Activated T-helper 1 cell treated with anti-CD3 and anti-CD28 coated beads, Interleukin-2, amount 50 U/mL, for 16 hours (primary cell): ENCODE data around the gene LY86.

ENCODE experiments used
- DNase-seq, 2 donors: peaks; one replicate each; pipeline ENCODE4 v3.0.0-alpha.2; 2020; ENCODE audit warnings: low read depth in 1 of 2, low spot score in 1 of 2

The LY86 gene

DNA sequence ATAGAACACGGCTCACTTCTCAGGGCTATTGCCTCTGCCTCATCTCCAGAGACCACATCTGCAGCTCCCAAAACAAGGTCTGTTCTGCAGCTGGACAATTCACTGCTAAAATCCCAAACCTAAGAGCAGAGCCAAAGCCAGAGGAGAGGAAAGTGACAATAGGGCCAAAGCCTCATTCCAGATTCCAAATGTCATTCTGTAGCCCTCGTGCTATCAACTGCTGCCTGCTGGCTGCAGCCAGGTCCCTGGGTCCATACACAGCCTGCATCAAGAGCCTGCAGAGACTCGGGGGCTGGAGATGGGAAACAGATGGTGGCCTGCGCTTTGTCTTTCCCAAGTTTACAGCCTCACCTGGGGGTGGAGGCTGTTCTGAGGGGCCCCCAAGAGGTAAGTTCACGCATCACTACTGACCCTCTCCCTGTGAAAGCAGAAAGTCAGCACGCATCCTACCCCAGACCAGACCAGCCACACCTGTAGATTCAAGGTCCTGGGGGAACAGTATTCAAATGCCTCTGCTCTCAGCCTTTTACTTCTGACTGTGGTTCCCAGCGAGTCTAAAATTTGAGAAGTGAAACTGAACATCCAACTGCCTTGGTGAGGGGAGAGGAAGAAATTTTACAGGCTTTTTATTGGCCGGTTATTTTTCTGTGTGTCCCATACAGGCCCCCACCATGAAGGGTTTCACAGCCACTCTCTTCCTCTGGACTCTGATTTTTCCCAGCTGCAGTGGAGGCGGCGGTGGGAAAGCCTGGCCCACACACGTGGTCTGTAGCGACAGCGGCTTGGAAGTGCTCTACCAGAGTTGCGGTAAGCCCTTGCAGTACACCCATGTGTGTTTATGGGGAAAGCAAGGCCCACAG is at the start of gene LY86:
Gene LY86, plus strand, starts transcription at position 657 of the 860 bp plus-strand sequence. Its CDS starts 15 bp downstream, at position 672.
- DNase-seq = no peak

DNA sequence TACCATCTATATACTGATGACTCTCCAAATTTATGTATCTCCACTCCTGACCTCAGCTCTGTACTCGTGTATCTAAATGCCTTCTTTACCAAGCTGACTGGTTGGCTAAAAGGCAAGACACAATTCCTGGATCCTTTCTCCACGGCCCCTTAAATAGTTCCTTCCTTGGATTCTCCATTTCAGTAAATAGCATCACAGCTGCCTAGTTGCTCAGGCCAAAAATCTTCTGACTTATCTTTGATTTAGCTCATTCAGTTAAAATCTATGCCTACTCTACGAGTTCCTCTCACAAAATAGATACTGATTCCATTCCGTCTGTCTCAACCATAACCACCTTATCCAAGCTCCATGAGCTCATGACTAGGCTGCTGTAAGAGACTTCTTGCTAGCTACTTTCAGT is 49.5 kb upstream of the LY86 start:
- DNase-seq = no peak

DNA sequence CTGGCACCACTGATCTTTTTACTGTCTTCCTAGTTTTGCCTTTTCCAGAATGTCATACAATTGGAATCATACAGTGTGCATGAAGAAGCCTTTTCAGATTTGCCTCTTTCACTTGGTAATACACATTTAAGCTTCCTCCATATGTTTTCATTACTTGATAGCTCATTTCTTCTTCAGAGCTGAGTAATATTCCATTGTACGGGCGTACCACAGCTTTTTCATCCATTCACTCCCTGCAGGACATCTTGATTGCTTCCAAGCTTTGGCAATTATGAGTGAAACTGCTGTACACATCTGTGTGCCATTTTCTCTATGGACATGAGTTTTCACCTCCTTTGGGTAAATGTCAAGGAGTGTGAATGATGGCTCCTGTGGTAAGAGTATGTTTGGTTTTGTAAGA is 46.2 kb upstream of the LY86 start:
- DNase-seq = no peak

GRCh38 chr6:6543181-6543879 is 45.2 kb upstream of the LY86 start:
- DNase-seq = no peak

- DNase-seq = no peak
These were observed 42.8 kb upstream of the LY86 start for GRCh38 chr6:6545616-6546317.

- DNase-seq = no peak
These were observed 42.0 kb upstream of the LY86 start for GRCh38 chr6:6546318-6547109.

- peak; percentile 69 to 71 for DNase-seq
These were observed 41.2 kb upstream of the LY86 start for GRCh38 chr6:6547110-6547879.

GRCh38 chr6:6556161-6556737 is 32.3 kb upstream of the LY86 start:
- DNase-seq = no peak

- no peak for DNase-seq
These were observed 31.6 kb upstream of the LY86 start for GRCh38 chr6:6556738-6557503.

DNA sequence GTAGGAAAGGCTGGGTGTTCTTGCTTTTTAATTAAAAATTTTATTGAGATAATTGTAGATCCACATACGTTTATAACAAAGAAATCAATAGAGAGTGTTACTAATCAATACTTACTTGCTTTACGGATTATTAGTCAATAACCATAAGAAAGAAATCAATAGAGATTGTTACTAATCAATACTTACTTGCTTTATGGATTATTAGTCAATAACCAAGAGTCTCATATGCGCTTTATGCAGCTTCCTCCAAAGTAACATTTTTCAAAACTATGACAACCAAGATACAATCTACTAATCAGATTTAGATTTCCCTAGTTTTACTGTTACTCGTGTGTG is 31.0 kb upstream of the LY86 start:
- DNase-seq = no peak

- DNase-seq = no peak
These were observed 30.6 kb upstream of the LY86 start for GRCh38 chr6:6557886-6558285.

GRCh38 chr6:6559994-6560570 is 28.4 kb upstream of the LY86 start:
- no peak for DNase-seq

GRCh38 chr6:6560909-6561308 is 27.6 kb upstream of the LY86 start:
- DNase-seq = no peak

GRCh38 chr6:6564154-6564553 is 24.4 kb upstream of the LY86 start:
- no peak for DNase-seq

DNA sequence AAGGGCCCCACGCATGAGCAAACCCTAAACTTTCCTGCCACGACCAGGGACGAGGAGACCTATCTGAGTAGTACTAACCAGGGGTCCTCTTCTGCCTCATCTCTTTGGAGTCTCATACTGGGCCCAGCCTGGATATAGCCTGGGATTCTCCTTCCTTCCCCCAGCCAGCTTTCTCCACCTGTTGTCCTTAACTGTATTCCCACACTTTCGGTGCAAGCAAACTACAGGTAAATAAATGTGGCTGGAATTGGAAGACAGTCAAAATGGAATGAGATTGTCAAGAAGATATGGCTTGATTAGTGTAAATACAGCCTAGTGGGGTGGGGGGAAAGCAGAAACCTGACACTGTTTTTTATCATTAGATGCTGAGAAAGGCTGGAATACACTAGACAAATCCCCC is 23.5 kb upstream of the LY86 start:
- no peak for DNase-seq

- no peak for DNase-seq
These were observed 23.0 kb upstream of the LY86 start for GRCh38 chr6:6565488-6565887.

DNA sequence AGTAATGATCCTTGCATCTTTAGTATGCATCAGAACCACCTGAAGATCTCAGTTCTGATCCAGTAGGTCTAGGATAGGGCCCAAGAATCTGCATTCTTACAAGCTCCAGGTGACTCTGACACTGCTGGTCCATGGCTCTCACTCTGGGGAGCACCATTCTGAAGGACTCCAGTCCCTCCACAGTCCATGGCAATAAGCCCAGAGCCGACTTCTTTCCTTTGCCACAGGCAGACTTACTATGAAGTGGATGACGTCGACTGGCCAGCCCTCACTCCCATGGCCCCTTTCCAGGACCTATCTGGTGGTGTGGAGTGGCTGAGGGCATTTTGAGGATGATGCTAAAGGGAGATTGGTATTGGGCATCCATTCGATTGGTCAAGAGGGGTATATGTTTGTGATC is 21.8 kb upstream of the LY86 start:
- no peak for DNase-seq

- no peak for DNase-seq
These were observed 19.3 kb upstream of the LY86 start for GRCh38 chr6:6569096-6569810.
